ENCODE measurements around the gene OR2AE1. TPM values are rescaled to one million over a fixed set of nuclear protein-coding genes. Genes with fewer than 3 reads are reported as not detected.

OR2AE1 gene, protein sequence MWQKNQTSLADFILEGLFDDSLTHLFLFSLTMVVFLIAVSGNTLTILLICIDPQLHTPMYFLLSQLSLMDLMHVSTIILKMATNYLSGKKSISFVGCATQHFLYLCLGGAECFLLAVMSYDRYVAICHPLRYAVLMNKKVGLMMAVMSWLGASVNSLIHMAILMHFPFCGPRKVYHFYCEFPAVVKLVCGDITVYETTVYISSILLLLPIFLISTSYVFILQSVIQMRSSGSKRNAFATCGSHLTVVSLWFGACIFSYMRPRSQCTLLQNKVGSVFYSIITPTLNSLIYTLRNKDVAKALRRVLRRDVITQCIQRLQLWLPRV
- total RNA-seq, result not detected in 2 replicates

DNA sequence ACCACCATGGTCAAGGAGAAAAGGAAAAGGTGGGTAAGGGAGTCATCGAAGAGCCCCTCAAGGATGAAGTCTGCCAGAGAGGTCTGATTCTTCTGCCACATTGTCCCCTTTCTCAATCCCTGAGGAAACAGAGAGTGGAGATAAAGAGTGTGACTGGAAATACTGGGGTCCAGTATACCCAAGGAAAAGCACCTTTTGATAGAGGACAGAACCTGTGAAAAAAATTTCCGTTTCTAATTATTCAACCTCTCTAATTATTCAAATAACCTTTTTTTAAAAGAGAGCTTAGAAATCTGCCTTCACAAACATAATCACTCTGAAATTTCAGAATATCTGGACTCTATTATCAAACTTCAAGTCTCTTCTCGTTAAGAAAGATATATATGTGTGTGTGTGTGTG, at the start of gene OR2AE1:
Gene OR2AE1, minus strand, starts transcription at position 101 of the 400 bp plus-strand sequence. Its CDS starts 0 bp downstream, at position 101.

DNA sequence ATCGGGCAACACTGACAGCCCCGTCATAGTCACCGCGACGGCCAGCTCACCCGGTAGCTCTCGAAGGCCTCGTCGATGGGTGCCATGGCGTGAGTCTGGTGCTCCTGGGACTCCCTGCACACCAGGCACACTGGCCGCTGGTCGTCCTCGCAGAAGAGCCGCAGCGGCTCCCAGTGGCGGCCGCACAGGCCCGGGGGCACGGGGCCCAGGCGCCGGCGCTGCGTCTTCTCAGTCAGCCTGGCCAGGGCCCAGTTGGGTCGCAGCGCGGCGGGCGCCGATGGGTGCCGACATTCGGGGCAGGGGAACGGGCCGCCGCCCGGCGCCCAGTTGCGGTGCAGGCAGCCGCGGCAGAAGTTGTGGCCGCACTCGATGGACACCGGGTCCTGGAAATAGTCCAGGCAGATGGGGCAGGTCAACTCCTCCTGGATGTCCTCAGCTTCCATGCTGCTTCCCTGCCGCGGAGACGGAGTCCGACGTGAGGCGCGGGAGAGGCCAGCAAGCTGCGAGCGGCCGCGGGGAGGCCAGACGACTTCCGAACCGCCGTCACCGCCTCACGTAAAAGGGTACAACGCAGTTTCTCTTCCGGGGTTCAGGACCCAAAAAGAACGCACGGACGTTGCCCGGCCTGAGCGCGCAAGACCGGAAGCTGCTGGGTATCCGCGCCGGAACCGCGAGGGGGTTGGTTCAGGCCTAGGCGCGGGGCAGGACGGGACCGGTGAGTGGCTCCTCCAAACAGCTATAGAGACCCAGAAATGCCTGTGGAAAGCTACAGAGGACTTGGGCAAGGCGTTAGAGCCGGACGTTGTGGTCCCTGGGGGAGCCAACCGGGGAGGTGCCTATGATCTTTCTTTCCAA, 42.4 kb upstream of the OR2AE1 start, which contains the start of gene TRIM4:
Gene TRIM4, minus strand, starts transcription at position 572 of the 855 bp plus-strand sequence. Its CDS starts 129 bp downstream, at position 443.

Other genes starting within 250 kb of the OR2AE1 start
- 1.9 and 3.0 TPM in 2 replicates for gene CYP3A5, start 197.0 kb downstream of the OR2AE1 start, total RNA-seq
- gene CYP3A7, start 141.8 kb downstream of the OR2AE1 start, total RNA-seq, result not detected in 2 replicates
- 0.14 TPM in 1 of 2 replicates, not detected in the other for gene CYP3A4, start 92.8 kb downstream of the OR2AE1 start, total RNA-seq
- gene CYP3A43, start 49.0 kb downstream of the OR2AE1 start, total RNA-seq, result not detected in 2 replicates
- gene TRIM4, start 42.5 kb upstream of the OR2AE1 start, total RNA-seq, result 16.1 and 16.9 TPM in 2 replicates
- gene GJC3, start 52.6 kb upstream of the OR2AE1 start, total RNA-seq, result not detected in 2 replicates
- 0.21 TPM in 1 of 2 replicates, not detected in the other for gene AZGP1, start 99.0 kb upstream of the OR2AE1 start, total RNA-seq
- 13.6 and 19.1 TPM in 2 replicates for gene ZKSCAN1, start 138.6 kb upstream of the OR2AE1 start, total RNA-seq
- 7.9 and 11.6 TPM in 2 replicates for gene ZSCAN21, start 172.7 kb upstream of the OR2AE1 start, total RNA-seq
- gene ZNF3, start 204.7 kb upstream of the OR2AE1 start, total RNA-seq, result 11.8 and 17.4 TPM in 2 replicates
- 46.7 and 56.3 TPM in 2 replicates for gene COPS6, start 211.9 kb upstream of the OR2AE1 start, total RNA-seq
- 121 and 137 TPM in 2 replicates for gene MCM7, start 224.4 kb upstream of the OR2AE1 start, total RNA-seq
- gene AP4M1, start 224.6 kb upstream of the OR2AE1 start, total RNA-seq, result 16.7 and 19.3 TPM in 2 replicates
- gene TAF6, start 242.3 kb upstream of the OR2AE1 start, total RNA-seq, result 35.9 and 36.7 TPM in 2 replicates
- 4.8 and 7.4 TPM in 2 replicates for gene CNPY4, start 242.6 kb upstream of the OR2AE1 start, total RNA-seq
- gene MBLAC1, start 249.9 kb upstream of the OR2AE1 start, total RNA-seq, result 2.1 and 2.6 TPM in 2 replicates